Loucy (cell line): ENCODE measurements around the gene TTLL7.

Experiments
- EZH2phosphoT487 ChIP-seq: fragments of 200-600 bp; IDR thresholded peaks from 2 replicates; pipeline ENCODE4 v1.6.1; 2018; ENCODE audit warnings: antibody characterized with exemption, mild to moderate bottlenecking, moderate library complexity, borderline replicate concordance
- TF ChIP-seq, protein P1 (sequence below): fragments of 200-600 bp; sonication (generic); conservative IDR thresholded peaks from 2 replicates; pipeline ENCODE4 v1.5.1; 2014; ENCODE audit warnings: mild to moderate bottlenecking, antibody characterized with exemption, low read length

- TF ChIP-seq, protein P1, sequence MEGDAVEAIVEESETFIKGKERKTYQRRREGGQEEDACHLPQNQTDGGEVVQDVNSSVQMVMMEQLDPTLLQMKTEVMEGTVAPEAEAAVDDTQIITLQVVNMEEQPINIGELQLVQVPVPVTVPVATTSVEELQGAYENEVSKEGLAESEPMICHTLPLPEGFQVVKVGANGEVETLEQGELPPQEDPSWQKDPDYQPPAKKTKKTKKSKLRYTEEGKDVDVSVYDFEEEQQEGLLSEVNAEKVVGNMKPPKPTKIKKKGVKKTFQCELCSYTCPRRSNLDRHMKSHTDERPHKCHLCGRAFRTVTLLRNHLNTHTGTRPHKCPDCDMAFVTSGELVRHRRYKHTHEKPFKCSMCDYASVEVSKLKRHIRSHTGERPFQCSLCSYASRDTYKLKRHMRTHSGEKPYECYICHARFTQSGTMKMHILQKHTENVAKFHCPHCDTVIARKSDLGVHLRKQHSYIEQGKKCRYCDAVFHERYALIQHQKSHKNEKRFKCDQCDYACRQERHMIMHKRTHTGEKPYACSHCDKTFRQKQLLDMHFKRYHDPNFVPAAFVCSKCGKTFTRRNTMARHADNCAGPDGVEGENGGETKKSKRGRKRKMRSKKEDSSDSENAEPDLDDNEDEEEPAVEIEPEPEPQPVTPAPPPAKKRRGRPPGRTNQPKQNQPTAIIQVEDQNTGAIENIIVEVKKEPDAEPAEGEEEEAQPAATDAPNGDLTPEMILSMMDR = no peak
- TF ChIP-seq EZH2phosphoT487 = no peak
Measured at GRCh38 chr1:84021822-84022221, 22.9 kb upstream of the TTLL7 start.
